GM04503 (cell line): ENCODE measurements around the gene SHMT2.

Experiments used
- DNase-seq: peaks from one replicate; pipeline ENCODE4 v3.0.0-alpha.2; 2012; ENCODE audit warnings: low read depth

SHMT2 gene

DNA sequence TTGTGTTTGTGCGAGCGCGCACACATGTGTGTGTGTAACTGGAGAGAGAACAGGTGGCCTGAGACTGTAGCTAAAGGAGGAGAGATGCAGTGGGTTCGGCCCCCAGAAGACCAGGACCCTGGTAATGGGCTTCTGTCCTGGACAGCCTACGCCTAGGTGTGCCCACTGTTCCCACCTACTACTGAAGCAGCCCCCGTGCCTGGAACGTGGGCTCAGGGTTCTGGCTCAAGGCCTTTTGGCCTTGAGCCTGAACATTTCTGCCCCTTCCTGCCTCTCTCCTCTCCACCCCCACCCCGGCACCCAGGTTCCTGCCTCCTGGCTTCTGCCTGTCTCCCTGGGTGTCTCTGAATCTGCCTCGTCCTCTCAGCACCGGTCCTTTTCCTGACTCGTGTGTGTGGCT is 14.4 kb upstream of the SHMT2 start:
- no peak for DNase-seq

DNA sequence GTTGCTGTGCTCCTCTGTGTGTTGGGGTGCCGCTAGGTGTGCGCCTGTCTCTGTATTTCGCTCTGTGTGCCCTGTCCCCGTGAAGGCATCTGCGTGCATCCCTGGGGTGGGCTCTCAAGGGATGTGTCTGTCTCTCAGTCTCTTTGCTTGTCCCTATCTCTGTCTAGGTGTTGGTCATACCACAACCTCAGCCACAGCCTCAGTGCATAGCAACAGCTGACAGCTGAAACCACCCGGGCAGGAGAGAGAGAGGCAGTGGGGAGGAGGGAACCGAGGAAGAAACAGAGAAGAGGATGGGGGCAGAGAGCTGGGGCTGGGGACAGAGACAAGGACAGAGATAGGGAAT is 13.9 kb upstream of the SHMT2 start:
- DNase-seq = no peak

DNA sequence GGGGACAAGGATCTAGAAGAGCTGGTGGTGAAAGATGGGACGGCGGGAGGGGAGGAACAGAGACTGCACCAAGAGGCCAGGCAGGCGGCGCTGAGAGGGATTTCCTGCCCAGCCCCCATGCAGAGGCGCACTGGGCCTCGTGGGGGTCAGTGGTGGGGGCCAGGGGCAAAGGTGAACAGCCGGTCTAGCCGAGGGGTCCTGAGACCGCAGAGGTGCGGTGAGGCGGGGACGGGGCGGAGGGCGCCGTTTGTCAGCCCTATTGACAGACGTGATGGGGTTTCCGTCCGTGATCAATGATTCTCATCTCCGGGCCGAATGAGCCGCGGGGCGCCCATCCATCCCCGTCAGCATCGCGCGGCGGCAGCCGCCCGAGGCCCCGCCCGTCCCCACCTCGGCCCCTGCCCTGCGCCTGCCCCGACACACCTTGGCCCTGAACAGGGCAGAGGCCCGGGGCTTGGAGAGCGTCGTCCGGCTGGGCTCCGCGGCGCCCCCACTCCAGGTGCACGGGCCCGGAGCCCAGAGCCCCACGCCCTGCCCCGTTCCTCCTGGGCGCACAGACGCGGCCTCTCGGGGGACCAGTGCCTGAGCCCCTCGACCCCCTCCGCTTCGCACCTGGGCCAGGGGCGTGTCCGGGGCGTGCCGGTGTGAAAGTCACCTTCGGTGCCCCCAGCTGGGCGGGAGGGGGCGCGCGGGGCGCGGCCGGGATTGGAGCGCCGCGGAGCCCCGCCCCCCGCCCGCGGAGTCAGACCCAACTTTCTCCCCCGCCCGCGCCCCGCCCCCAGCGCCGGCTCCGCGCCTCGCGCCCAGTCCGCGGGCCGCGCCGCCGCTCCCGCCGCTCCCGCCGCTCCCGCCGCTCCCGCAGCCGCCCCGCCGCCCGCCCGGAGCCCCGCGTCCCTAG is 13.2 kb upstream of the SHMT2 start, which contains the start of gene NXPH4:
Gene NXPH4 (plus strand): TSS at position 781 of the 898 bp plus-strand sequence. CDS start 176 bp downstream, outside the sequence.
- no peak for DNase-seq

- no peak for DNase-seq
These were observed 12.3 kb upstream of the SHMT2 start for GRCh38 chr12:57216921-57217879.

- DNase-seq = no peak
These were observed 11.3 kb upstream of the SHMT2 start for GRCh38 chr12:57218030-57218853.

GRCh38 chr12:57219205-57219992 is 10.1 kb upstream of the SHMT2 start:
- no peak for DNase-seq

DNA sequence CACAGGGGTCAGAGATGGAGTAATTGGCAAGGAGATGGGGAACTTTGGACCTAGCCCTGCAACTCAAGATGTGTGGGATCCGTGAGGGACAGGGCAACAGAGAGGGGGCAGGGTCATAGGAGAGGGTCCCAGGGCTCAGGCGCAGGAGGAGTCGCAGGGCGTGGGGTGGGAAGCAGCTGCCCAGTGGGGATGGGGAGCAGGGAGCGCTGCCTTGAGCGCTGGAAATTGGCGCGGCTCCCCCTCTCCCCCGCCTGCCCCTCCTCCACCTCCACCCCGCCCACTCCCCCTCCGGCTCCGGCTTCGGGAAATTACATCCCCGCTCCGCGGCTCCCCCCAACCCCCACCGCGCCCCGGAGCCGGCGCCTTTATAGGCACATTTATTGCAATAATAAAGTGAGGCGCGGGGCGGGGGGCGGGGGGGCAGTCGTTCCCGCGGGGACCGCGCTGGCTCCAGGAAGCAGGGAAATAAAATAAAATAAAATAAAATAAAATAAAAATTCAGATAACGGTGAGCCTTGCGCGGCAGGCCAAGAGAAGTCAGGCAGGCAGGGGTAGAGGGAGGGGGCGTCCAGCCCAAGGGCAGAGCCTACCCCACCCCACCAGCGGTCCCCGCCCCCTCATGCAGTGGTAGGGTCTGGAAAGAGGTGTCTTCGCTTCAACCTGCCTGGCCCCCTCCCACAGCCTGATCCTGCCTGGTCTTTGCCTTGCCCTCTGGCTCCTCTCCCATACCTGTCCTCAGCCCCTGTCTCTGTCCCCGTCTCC is 9.3 kb upstream of the SHMT2 start:
- no peak for DNase-seq

DNA sequence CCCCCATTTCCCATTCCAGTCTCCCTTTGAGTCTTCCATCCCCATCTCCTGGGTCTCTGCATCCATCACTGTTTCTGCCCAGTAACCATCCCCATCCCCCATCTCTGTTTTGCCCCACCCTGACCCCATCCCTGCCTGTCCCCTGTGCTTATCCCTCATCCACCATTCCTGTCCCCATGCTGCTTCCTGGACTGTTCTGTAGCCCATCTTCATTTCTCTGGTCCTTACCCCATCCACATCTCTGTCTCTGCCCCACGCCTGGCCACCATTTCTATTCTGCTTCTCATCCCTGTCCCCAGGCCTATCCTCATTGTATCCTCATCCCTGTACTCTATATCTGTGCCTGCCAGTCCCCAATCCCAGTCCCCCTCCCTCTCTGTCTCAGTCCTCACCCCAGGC is 8.7 kb upstream of the SHMT2 start:
- no peak for DNase-seq

- DNase-seq = no peak
These were observed 8.2 kb upstream of the SHMT2 start for GRCh38 chr12:57221169-57221917.

DNA sequence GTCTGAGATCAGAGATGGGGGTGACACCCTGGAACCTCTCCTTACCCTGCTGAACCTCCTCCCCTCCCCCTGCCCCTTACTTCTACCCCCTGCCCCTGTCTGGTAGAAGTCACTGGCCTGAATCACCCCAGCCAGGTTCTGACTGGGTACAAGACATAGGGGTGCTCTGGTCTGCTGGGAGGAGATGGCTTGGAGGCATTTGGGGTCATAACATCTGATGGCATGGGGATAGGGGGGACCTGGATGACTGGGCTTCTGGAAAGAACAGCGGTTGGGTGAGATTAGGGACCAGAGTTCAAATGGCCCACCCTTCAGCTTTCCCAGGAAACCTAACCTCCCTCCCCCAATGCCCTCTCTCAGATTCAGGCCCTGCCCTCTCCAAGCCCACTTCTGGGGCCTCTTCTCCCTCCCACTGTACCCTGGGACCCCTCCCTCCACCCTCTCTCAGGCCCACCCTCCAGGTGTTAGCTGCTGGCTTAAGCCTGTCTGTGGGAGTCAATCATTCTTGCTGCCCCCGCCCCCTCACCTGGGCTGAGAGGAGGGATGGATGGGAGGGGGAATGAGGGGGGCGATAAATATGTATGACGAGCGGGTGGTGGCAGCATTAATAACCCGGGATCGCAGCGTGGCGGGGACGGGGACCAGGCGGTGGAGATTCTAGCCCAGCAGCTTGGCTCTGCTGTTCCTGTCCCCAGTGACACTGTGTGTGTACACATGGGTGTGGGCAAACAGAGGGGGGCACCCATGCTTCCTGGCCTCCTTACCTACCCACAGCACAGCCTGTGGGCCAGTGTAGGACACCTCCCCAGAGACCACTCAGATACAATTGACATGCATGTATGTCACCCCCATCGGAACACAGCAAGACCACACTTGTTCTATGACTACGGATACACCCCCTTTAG is 7.0 kb upstream of the SHMT2 start:
- no peak for DNase-seq

DNA sequence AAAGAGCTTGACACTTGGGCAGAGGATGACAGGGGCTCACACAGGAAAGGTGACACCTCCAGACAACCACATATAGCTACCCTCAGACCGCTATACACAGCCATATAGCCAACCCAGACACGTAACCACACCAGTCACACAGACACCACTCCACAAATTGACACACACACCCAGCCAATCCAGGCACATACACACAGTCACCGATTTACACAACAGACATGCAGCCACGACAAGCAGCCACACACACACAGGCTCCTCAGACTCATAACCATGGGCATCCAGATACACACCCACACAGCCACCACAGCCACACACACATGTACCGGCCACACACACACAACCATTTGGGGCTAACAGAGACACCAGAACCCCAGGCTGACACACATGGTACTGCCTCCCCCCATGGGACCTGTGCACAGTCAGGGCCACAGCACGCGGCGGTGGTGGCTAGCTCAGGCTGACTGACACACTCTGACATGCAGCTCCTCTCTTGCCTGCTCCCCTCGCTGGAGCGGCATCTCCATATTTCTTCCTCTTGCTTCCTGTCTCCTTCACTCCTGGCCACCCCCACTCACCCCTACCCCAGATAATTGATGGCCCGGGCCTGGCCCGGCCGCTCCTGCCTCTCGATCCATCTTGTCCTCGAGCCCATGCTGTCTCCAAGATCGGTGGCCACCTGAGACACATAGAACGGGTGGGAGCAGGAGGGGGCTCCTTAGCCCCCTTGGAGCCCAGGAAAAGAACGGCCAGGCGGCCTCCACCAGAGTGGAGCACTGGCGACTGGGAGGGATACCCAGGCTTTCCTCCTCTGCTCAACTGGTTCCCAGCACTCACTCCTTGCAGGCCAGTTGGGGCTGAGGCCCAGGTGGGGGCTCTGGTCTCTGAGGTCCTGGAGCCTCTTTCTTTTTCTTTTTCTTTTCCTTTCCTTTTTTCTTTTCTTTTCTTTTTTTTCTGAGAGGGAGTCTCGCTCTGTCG is 6.0 kb upstream of the SHMT2 start:
- no peak for DNase-seq

DNA sequence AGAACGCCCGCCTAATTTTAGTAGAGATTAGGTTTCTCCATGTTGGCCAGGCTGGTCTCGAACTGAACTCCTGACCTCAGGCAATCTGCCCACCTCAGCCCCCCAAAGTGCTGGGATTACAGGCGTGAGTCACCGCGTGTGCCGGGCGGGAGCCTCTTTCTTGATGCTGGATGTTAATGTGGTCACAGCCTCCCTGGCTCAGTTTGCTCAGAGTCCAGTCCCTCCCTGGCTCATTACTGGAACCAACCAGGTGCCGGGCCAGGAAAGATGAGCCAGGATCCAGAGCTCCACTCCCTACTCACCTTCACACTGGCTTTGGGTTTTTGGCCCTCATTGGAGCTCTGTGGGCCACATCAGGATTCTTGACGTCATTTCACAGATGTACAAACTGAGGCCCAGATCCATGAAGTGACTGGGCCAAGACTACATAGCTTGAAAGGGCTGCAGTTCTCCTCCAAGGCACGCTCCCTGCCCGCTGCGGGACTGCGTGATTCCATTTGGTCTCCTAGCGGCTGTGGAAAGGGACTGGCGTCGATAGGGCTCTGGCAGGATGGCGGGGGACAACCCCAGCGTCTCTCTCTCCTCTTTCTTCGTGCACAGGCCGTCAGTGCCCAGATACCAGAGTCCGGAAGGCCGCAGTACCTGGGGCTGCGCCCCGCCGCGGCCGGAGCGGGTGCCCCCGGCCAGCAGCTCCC is 5.1 kb upstream of the SHMT2 start:
- no peak for DNase-seq

- DNase-seq = no peak
These were observed 4.4 kb upstream of the SHMT2 start for GRCh38 chr12:57224973-57225679.

DNA sequence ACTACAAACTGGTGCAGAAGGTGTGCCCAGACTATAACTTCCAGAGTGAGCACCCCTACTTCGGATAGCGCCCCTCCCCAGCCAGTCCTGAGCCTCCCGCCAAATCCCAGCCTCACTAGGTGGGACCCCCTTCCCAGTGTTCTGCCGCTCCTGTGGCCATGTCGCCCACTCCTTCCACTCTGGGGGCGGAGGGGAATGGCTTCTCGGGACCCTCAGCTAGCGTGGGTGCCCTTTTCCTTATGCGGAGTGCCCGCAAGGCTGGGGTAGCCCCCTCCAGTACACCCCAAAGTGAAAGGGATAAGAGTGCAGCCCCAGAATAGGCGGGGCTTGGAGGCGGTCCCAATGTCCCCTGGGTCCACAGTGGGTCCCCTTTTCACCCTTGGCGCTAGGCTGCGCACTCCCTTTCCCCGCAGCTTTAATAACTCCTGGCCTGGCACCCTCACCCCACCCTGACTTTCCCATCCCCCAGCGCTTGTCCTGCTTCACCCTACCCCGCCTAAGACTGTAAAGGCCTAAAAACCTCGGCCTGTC is 3.8 kb upstream of the SHMT2 start:
- no peak for DNase-seq

- DNase-seq = no peak
These were observed 2.8 kb upstream of the SHMT2 start for GRCh38 chr12:57226588-57227314.
